Stimulated activated CD8-positive, alpha-beta memory T cell treated with anti-CD3 and anti-CD28 coated beads, Interleukin-2, amount 100 ng/mL, for 48 hours (primary cell): ENCODE results near the gene CDH13.

Experiments
- DNase-seq, 2 donors: peaks; one replicate each; pipeline ENCODE4 v3.0.0-alpha.2; 2020; ENCODE audit warnings: low read depth in 2 of 2

Gene CDH13

GRCh38 chr16:83160287-83161020 lies 533.7 kb downstream of the CDH13 start:
- DNase-seq, result no peak

- DNase-seq, result no peak
These were observed 536.0 kb downstream of the CDH13 start for GRCh38 chr16:83162791-83163190.

DNA sequence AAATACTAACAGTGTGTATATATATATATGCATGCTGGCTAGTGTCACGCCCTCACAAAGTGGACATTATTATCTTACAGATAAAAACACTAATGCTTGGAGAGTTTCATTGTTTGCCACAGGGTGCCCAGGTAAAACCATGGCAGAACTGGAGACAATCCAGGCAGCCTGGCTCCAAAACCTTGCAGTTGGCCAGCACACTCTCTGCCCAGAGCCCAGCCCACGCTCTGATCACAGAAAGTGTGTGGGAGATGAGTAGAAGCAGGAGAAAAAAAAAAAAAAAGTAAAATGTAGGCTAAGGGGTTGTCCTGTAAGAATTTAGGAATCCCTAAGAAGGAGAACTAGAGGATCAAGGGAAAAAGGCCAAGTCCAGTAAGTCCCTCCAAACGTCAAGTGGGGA lies 538.0 kb downstream of the CDH13 start:
- no peak for DNase-seq

GRCh38 chr16:83171396-83171795 lies 544.6 kb downstream of the CDH13 start:
- no peak for DNase-seq

GRCh38 chr16:83174671-83175070 lies 547.9 kb downstream of the CDH13 start:
- no peak for DNase-seq

DNA sequence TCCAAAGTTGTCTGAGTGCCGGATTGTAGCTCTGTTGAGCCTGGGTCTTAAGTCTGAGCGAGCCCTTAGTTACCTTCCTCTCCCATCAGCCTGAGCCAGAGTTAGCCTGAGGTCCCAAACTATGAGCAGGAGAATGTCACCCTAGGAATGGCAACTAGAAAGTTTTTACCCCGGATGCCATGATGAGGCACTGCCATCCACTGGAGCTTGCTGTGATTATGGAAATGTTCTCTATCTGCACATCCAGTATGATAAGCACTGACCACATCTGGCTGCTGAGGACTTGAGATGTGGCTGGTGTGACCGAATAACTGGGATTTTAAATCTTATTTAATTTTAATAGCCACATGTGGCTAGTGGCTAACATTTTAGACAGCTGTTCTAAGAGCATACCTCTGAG lies 550.0 kb downstream of the CDH13 start:
- no peak for DNase-seq

DNA sequence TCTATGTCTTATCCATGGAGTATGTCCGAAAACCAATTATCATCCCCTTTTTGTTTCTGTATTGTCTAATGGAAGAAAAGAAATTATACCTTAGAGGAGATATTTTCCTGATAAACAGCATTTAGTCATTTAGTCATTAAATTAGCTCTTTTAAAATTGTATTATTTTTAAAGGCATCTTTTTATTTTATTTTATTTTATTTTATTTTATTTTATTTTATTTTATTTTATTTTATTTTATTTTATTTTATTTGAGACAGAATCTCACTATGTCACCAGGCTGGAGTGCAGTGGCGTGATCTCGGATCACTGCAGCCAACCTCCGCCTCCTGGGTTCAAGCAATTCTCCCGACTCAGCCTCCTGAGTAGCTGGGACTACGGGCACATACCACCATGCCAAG lies 559.1 kb downstream of the CDH13 start:
- DNase-seq, result no peak

- DNase-seq, result no peak
These were observed 560.6 kb downstream of the CDH13 start for GRCh38 chr16:83187405-83187804.

DNA sequence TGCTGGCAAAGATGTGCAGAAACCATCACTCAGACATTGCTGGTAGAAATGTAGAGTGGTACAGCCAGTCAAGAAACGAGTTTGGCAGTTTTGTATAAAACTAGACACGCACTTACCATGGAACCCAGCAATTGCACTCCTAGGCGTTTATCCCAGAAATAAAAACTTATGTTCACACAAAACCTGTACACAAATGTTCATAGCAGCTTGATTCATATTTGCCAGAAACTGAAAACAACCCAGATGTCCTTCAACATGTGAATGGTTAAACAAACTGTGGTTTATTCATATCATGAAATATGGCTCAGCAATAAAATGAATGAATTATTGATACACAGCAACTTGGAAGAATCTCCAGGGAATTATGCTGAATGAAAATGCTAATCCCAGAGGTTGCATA lies 570.0 kb downstream of the CDH13 start:
- DNase-seq, result no peak

DNA sequence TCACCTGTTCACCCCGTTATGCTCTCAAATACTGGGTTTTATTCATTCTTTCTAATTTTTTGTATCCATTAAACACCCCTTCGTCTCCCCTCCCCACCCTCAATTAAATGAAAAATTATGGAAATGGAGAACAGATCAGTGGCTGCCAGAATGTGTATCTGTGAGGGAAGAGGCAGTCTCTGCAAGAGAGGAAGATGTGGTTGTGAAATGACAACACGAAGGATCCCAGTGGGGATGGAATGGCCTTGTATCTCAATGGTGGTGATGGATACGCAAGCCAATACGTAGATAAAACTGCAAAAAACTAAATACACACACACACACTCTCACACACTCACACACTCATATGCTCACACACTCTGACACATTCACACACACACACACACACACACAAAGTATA lies 570.7 kb downstream of the CDH13 start:
- DNase-seq, result no peak

DNA sequence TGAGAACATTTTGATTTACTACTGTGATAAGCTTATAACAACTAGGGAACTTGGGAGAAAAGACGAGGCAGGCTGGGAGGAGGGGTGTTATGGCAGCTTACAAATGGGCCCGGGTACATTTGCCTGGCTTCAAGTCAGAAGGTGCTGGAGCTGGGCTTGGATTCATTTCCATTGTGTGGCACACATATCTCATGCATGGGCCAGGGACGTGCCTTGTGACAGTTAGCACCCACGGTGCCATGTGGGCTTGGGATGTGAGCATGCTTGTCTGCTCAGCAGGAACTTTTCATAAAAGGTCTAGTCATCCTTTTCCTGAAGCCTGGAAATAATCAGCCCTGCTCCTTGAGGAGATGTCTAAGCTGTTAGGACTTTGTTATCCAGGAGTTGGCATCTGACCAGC lies 572.2 kb downstream of the CDH13 start:
- no peak for DNase-seq

- no peak for DNase-seq
These were observed 573.4 kb downstream of the CDH13 start for GRCh38 chr16:83200005-83200779.

DNA sequence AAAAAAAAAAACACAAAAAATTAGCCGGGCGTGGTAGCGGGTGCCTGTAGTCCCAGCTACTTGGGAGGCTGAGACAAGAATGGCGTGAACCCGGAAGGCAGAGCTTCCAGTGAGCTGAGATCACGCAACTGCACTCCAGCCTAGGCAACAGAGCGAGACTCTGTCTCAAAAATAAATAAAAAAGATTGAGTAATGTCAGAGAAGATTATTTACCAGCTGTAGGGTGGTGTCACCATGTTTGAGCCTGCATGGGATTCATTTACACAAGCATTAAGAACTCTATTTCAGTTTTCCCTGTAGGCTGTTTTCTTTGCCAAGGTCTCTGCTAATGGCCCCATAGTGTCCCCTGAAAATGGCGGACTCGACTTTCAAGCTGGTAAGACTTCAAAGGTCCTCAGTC lies 575.0 kb downstream of the CDH13 start:
- no peak for DNase-seq

- DNase-seq, result no peak
These were observed 579.1 kb downstream of the CDH13 start for GRCh38 chr16:83205896-83206295.

DNA sequence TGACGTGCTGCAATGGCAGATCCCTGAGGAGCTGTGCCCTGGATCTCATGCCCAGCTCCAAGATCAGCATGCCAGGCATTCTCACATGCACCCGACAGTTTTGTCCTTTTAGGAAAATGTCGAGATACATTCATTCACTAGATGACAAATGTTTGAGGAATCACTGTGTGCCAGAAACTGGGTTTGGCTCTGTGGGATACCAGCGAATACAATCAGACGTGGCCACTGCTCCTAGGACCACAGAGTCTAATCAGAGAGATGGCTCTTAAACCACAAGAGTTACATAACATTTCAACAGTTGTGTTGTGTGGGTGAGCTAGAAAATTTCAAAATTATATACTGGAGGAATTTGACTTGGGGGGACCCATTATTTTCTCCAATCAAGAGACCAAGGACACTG lies 579.7 kb downstream of the CDH13 start:
- DNase-seq, result no peak

DNA sequence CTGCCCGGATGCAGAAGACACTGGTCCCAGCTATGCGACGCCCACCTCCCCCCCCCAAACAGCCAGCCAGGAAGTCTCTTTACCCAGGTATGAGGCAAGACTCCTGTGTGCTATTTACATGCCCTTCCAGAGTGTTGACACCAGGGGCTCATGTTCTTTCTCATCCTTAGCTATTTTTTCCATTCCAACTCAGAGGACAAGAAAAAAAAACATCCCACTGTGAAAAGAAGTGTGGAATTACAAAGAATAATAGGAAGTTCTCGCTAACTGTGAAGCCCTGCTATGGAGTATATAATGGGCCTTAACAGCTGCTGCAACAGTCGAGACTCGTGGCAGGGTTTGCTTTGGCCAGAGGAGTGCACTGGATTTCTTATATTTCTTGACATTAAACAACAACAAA lies 584.9 kb downstream of the CDH13 start:
- DNase-seq, result no peak

DNA sequence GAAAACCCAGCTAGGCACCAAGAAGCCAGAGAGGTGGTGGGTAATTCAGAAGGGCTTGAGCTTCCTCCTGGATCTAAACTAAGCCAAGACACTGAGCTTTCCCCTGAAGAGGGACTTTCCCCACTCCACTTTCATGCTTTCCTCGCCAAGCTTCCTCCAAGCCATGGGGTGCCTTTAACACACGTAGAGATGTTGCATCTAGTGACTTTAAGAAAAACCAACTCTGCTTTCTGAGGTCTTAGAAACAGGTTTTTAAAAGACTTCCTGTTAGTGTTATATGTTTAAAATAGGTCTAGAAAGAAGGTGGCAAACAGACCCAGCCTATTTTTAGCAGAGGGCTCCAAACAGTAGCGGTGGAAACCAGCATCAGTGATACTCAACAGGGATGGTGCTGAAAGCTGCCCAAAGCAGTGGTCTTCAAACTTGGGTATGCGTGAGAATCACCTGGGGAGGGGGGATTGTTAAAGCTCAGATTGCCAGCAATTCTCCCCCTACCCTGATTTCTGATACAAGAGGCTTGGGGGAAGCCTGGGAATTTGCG lies 585.6 kb downstream of the CDH13 start:
- DNase-seq, result no peak

- no peak for DNase-seq
These were observed 587.9 kb downstream of the CDH13 start for GRCh38 chr16:83214671-83215070.

- DNase-seq, result peak; percentile 37 to 39
These were observed 588.7 kb downstream of the CDH13 start for GRCh38 chr16:83215406-83216001.

DNA sequence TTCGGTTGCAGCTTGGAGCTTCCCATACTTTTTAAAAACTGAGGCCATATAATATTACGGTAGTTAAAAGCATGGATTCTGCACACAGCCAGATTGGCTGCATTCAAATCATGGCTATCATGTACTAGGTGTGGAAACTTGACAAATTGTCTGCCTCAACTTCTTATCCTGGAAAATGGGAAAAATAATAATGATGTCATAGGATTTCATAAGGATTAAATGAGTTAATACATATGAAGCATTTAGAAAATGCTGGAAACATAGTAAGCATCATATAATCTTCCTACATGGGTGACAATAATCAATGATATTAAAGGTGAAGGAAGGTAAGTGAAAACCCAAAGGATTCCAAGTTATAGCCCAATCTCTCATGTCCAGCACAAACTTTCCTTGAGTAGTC lies 592.5 kb downstream of the CDH13 start:
- DNase-seq, result no peak

- DNase-seq, result no peak
These were observed 593.3 kb downstream of the CDH13 start for GRCh38 chr16:83220066-83220465.

DNA sequence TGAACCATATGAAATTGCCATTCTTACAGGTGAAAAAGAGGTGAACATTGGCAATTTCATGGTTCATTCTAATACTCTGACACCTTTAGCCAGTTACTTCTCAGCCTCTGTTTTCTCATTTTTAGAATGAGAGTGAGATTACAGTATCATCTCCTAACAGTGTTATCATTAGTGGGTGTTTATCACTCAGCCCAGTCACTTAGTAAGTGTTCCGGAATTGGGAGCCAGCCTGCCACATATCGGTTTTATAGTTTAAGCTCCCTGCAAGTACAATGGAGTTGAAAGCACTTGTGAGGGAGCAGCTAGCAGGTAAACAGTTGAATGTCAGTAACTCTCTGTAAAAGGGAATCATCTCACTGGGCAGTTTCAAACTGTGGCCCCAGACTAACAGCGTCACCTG lies 597.9 kb downstream of the CDH13 start:
- DNase-seq, result no peak

GRCh38 chr16:83227336-83227735 lies 600.6 kb downstream of the CDH13 start:
- no peak for DNase-seq
